Stimulated activated CD8-positive, alpha-beta memory T cell treated with anti-CD3 and anti-CD28 coated beads, Interleukin-7, amount 100 ng/mL, for 24 hours (primary cell): ENCODE results near the gene PNPLA3.

Experiments used
- DNase-seq: peaks from one replicate; pipeline ENCODE4 v3.0.0-alpha.2; 2020; ENCODE audit warnings: low read depth

The PNPLA3 gene

DNA sequence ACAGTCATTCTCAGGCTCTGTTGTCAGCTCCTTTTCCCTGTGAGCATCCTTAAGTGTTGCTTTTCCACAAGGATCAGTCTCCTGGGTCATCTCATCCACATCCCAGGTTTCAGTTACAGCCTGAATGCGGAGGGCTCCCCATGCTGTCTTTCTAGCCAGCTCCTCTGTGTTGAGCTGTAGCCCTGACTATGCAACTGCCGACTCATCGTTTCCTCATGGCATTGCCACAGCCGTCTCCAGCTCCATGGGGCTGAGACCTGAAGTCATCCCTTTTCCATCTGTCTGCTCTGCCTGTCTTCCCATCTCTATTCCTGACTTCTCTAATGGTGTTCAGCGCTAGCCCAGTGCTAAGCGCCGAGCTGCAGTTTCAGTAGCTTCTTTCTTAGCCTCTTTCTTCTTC is 43.5 kb downstream of the PNPLA3 start:
- DNase-seq: no peak

GRCh38 chr22:43968614-43969013 is 45.0 kb downstream of the PNPLA3 start:
- no peak for DNase-seq

DNA sequence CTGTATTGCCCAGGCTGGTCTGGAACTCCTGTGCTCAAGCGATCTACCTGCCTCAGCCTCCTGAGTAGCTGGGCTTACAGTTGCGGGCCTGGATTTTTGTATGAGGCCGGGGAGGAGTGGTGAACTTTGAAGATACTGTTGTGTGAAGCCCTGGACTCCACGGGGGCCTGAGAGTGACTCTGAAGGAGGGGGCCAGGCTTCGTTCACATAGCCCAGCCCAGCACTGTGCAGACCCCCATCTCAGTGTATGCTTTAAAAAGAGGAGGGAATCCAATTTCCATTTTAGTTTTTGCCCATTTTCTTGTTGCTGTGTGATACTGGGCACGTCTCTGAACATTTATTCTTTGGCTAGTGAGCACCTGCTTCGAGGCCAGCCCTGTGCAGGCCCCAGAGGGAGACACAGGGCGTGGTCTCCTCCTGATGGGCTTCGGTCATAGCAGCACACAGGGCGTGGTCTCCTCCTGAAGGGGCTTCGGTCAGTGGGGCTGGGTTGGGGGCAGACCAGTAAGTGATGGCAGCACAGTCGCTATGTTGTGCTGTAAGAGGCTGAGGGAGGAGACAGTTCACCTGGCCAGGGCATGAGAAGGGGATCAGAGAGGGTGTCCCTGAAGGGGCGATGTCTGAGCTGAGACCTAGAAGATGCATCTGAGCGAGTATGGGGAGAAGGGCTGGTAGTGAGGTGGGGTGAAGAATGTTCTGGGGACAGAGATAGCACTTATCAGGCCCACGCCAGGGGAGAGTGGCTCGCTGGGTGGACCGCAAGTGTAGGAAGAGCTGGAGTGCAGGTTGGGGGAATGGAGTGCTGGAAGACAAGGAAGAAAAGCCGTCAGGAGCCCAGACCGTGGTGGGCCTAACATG is 45.6 kb downstream of the PNPLA3 start:
- no peak for DNase-seq

DNA sequence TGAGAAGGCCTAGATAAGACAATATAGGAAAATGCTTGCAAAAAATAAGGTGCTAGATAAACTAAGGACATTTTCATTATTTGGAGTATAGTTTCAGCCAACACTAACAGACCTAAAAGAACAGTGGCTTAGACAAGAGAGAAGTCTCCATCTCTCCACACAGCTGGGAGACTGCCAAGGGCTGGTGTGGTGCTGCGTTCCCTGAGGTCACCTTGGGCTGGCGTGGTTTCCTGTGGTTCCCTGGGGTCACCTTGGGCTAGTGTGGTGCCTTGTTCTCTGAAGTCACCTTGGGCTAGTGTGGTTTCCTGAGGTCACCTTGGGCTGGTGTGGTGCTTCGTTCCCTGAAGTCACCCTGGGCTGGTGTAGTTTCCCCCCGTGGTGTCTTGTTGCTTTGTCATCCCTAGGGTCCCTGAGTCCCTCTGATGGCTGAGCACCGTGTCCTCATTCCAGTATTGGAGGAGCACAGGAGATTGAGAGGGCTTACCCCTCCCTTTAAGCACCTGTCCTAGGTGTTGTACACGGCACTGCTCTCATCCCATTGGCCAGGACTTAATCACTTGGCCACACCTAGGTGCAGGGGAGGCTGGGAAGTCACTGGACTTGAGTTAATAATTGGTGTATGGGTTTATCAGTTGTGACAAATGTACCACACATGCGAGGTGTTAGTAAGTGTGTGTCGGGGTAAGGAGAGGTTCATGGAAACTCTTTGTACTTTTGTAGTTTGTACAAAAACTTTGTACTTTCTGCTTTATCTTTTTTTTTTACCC is 46.6 kb downstream of the PNPLA3 start:
- DNase-seq: no peak

GRCh38 chr22:43971112-43971511 is 47.5 kb downstream of the PNPLA3 start:
- DNase-seq: no peak

- no peak for DNase-seq
Observed at GRCh38 chr22:43972931-43973462, 49.4 kb downstream of the PNPLA3 start.

- DNase-seq: no peak
Observed at GRCh38 chr22:43974028-43974545, 50.5 kb downstream of the PNPLA3 start.

GRCh38 chr22:43975041-43975440 is 51.4 kb downstream of the PNPLA3 start:
- no peak for DNase-seq

- no peak for DNase-seq
Observed at GRCh38 chr22:43976861-43977795, 53.5 kb downstream of the PNPLA3 start.

DNA sequence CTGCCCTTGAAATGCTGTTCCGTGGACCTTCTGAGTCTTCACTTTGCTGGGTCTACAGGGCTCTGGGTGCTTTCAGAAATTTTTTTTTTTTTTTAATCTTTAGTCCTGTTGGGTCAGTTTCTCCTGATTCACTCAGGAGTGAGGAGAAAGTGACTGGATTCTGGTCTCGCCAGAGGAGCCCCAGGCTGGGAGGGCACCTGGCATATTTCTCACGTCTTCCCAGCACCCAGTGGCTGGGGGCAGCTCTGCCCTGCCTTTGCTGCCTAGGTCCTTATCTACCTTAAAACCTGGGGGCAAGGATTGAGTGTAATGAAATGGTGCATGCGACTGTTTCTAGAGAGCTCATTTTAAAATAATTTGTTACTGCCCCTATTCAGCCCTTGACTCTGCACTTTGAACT is 55.0 kb downstream of the PNPLA3 start:
- no peak for DNase-seq

GRCh38 chr22:43980579-43980978 is 57.0 kb downstream of the PNPLA3 start:
- DNase-seq: no peak

DNA sequence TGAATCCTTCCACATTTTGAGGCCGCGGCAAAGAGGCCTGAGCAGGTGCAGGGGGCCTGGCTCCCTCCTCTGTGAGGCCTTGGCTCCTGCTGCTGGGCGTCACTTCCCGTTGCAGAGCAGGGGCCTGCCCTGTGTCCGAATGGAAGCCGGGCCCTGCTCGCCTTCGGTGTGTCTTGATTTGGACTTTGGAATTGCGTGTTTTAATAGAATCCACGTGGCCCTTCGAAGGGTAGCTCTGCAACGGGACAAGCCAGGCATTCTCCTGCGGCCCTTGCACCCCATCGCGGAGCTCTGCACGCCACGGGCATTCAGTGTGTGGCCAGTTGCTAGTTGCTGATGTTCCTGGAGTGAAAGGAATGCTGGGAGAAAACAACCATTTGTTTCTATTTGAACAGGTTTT is 57.4 kb downstream of the PNPLA3 start:
- no peak for DNase-seq

- no peak for DNase-seq
Observed at GRCh38 chr22:43983808-43984207, 60.2 kb downstream of the PNPLA3 start.

- DNase-seq: no peak
Observed at GRCh38 chr22:43985532-43985931, 61.9 kb downstream of the PNPLA3 start.

GRCh38 chr22:43988116-43988820 is 64.7 kb downstream of the PNPLA3 start:
- DNase-seq: no peak

GRCh38 chr22:43988960-43989359 is 65.4 kb downstream of the PNPLA3 start:
- no peak for DNase-seq

GRCh38 chr22:43990044-43990443 is 66.4 kb downstream of the PNPLA3 start:
- no peak for DNase-seq

DNA sequence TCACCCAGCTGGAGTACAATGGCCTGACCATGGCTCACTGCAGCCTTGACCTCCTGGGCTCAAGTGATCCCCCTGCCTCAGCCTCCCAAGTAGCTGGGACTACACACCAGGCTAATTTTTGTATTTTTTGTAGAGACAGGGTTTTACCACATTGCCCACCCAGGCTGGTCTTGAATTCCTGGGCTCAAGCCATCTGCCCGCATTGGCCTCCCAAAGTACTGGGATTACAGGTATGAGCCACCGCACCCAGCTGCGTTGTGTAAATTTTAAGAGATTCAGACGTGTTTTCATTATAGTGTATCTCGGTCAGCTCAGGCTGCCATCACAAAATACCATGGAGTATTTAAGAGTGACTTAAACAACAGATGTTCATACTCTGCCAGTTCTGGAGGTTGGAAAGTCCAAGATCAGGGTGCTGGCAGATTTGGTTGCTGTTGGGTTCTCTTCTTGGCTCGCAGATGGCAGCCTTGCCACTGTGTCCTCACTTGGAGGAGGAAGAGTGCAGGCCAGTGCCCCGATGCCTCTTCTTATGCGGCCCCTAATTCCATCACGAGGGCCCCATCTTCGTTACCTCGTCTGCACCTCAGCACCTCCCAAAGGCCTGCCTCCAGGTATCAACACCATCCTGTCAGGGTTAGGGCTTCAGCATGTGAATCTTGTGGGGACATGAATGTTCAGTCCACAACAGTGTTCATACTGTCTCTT is 67.9 kb downstream of the PNPLA3 start:
- no peak for DNase-seq

GRCh38 chr22:43992331-43992821 is 68.8 kb downstream of the PNPLA3 start:
- DNase-seq: no peak

DNA sequence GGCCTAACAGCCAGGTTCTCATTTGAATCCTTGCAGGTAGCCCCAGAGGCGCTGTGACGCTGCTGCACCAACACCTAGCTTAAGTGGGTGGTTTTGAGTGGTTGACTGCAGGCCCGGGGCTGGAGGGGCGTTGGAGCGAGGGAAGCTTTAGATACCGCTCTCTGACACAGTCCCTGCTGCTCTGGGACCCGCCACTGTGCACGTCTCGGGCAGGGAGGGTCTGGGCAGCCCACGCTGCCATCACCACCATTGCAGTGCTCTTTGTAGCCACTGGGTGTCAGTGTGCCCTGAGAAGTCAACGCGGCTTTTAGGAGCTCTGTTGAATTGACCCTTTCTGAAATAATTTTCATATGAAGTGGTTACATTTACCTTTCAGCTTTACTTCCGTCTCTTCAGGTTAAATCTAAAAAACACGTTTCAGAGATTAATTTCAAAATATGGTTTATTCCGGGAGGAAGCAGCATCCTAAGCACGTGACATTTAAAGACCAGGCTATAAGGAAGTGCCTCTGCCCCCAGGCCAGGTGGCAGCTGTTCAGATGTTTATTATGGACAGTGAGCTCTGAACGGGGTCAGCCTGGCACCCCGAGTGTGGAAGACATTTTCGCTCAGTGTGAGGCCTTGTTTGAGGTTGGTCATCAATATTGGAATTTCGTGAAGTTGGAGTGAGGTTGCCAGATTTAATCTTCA is 69.6 kb downstream of the PNPLA3 start:
- DNase-seq: peak; percentile 15
